Measurements from ENCODE around the gene ZNF462.
"Not testable (repeated sequence)": the region's sequence is repeated elsewhere in the genome, so short reads cannot be mapped to it uniquely, and the experiment has no call there.

The ZNF462 gene

GRCh38 chr9:106972082-106972481 lies 109.1 kb downstream of the ZNF462 start:
- Mint-ChIP-seq H3K36me3 (no peaks in the 10 kb centered on the region), H3K27ac (no peak overlapping the region), H3K4me3 (no peak overlapping the region), H3K9me3 (no peaks in the 10 kb centered on the region), H3K4me1 (no peaks in the 10 kb centered on the region)
- no peak for DNase-seq (ENCODE audit: low spot score in 2 of 2)
- no peak for ATAC-seq

GRCh38 chr9:106974341-106974740 lies 111.4 kb downstream of the ZNF462 start:
- Mint-ChIP-seq H3K9me3 (no peaks in the 10 kb centered on the region), H3K27ac (no peak overlapping the region), H3K36me3 (no peaks in the 10 kb centered on the region), H3K4me1 (no peaks in the 10 kb centered on the region), H3K4me3 (no peak overlapping the region)
- no peak for ATAC-seq
- DNase-seq (ENCODE audit: low spot score in 2 of 2): no peak

GRCh38 chr9:106976772-106977171 lies 113.8 kb downstream of the ZNF462 start:
- ATAC-seq: no peak
- no peak for DNase-seq (ENCODE audit: low spot score in 2 of 2)
- Mint-ChIP-seq H3K9me3 (peaks cover 2% of the 10 kb centered on the region), H3K36me3 (no peaks in the 10 kb centered on the region), H3K27ac (no peak overlapping the region), H3K4me3 (no peak overlapping the region), H3K4me1 (no peaks in the 10 kb centered on the region)

- no peak overlapping the region for H3K27ac Mint-ChIP-seq
- H3K4me1 Mint-ChIP-seq: no peaks in the 10 kb centered on the region
- peak; percentile 81 for ATAC-seq
- H3K9me3 Mint-ChIP-seq: peaks cover 5% of the 10 kb centered on the region
- no peak for DNase-seq (ENCODE audit: low spot score in 2 of 2)
- no peaks in the 10 kb centered on the region for H3K36me3 Mint-ChIP-seq
- H3K4me3 Mint-ChIP-seq: no peak overlapping the region
Measured at GRCh38 chr9:106980551-106981101, 117.7 kb downstream of the ZNF462 start.

GRCh38 chr9:106981396-106982287 lies 118.7 kb downstream of the ZNF462 start:
- DNase-seq (ENCODE audit: low spot score in 2 of 2): no peak
- H3K9me3 Mint-ChIP-seq: peaks cover 5% of the 10 kb centered on the region
- H3K36me3 Mint-ChIP-seq: no peaks in the 10 kb centered on the region
- H3K4me1 Mint-ChIP-seq: no peaks in the 10 kb centered on the region
- no peak overlapping the region for H3K27ac Mint-ChIP-seq
- H3K4me3 Mint-ChIP-seq: no peak overlapping the region
- ATAC-seq: no peak

- ATAC-seq (no peak), DNase-seq (ENCODE audit: low spot score in 2 of 2) (no peak)
- Mint-ChIP-seq H3K27ac (no peak overlapping the region), H3K4me3 (no peak overlapping the region), H3K36me3 (no peaks in the 10 kb centered on the region), H3K9me3 (peaks cover 5% of the 10 kb centered on the region), H3K4me1 (no peaks in the 10 kb centered on the region)
Measured at GRCh38 chr9:106982636-106983035, 119.7 kb downstream of the ZNF462 start.

- H3K27ac Mint-ChIP-seq: no peak overlapping the region
- ATAC-seq (no peak), DNase-seq (ENCODE audit: low spot score in 2 of 2) (no peak)
- H3K9me3 Mint-ChIP-seq: peaks cover 8% of the 10 kb centered on the region
- no peaks in the 10 kb centered on the region for H3K4me1 Mint-ChIP-seq
- no peak overlapping the region for H3K4me3 Mint-ChIP-seq
- H3K36me3 Mint-ChIP-seq: no peaks in the 10 kb centered on the region
Measured at GRCh38 chr9:106983346-106983745, 120.4 kb downstream of the ZNF462 start.

GRCh38 chr9:106989904-106990303 lies 126.9 kb downstream of the ZNF462 start:
- not testable (repeated sequence) for H3K27ac Mint-ChIP-seq; ATAC-seq; H3K4me3 Mint-ChIP-seq; H3K36me3 Mint-ChIP-seq; DNase-seq (ENCODE audit: low spot score in 2 of 2); H3K4me1 Mint-ChIP-seq
- H3K9me3 Mint-ChIP-seq: peaks cover 10% of the 10 kb centered on the region

- H3K4me1 Mint-ChIP-seq: no peaks in the 10 kb centered on the region
- H3K4me3 Mint-ChIP-seq: no peak overlapping the region
- H3K9me3 Mint-ChIP-seq: peaks cover 10% of the 10 kb centered on the region
- no peaks in the 10 kb centered on the region for H3K36me3 Mint-ChIP-seq
- DNase-seq (ENCODE audit: low spot score in 2 of 2) (no peak), ATAC-seq (no peak)
- H3K27ac Mint-ChIP-seq: no peak overlapping the region
Measured at GRCh38 chr9:106992186-106992585, 129.2 kb downstream of the ZNF462 start.

GRCh38 chr9:106993603-106994002 lies 130.6 kb downstream of the ZNF462 start:
- ATAC-seq: no peak
- H3K36me3 Mint-ChIP-seq: no peaks in the 10 kb centered on the region
- H3K9me3 Mint-ChIP-seq: peaks cover 8% of the 10 kb centered on the region
- no peak for DNase-seq (ENCODE audit: low spot score in 2 of 2)
- no peak overlapping the region for H3K4me3 Mint-ChIP-seq
- no peaks in the 10 kb centered on the region for H3K4me1 Mint-ChIP-seq
- H3K27ac Mint-ChIP-seq: no peak overlapping the region

GRCh38 chr9:106994463-106994862 lies 131.5 kb downstream of the ZNF462 start:
- ATAC-seq: no peak
- no peak overlapping the region for H3K4me3 Mint-ChIP-seq

GRCh38 chr9:107000218-107000617 lies 137.3 kb downstream of the ZNF462 start:
- H3K27ac Mint-ChIP-seq: no peak overlapping the region
- no peaks in the 10 kb centered on the region for H3K4me1 Mint-ChIP-seq
- no peak for ATAC-seq
- H3K9me3 Mint-ChIP-seq: no peaks in the 10 kb centered on the region
- no peak overlapping the region for H3K4me3 Mint-ChIP-seq
- H3K36me3 Mint-ChIP-seq: no peaks in the 10 kb centered on the region
- no peak for DNase-seq (ENCODE audit: low spot score in 2 of 2)

More at GRCh38 chr9:106994463-106994862, 131.5 kb downstream of the ZNF462 start:
- Mint-ChIP-seq H3K36me3 (no peaks in the 10 kb centered on the region), H3K9me3 (peaks cover 8% of the 10 kb centered on the region), H3K4me1 (no peaks in the 10 kb centered on the region), H3K27ac (no peak overlapping the region)
- no peak for DNase-seq (ENCODE audit: low spot score in 2 of 2)

GRCh38 chr9:107005201-107005600 lies 142.2 kb downstream of the ZNF462 start:
- Mint-ChIP-seq H3K4me1 (no peaks in the 10 kb centered on the region), H3K9me3 (no peaks in the 10 kb centered on the region), H3K36me3 (no peaks in the 10 kb centered on the region), H3K4me3 (no peak overlapping the region), H3K27ac (no peak overlapping the region)
- ATAC-seq (no peak), DNase-seq (ENCODE audit: low spot score in 2 of 2) (no peak)

GRCh38 chr9:107007402-107007801 lies 144.4 kb downstream of the ZNF462 start:
- Mint-ChIP-seq H3K4me1 (no peaks in the 10 kb centered on the region), H3K4me3 (no peak overlapping the region), H3K27ac (no peak overlapping the region), H3K36me3 (no peaks in the 10 kb centered on the region), H3K9me3 (peaks cover 6% of the 10 kb centered on the region)
- DNase-seq (ENCODE audit: low spot score in 2 of 2) (no peak), ATAC-seq (no peak)

- peaks cover 6% of the 10 kb centered on the region for H3K9me3 Mint-ChIP-seq
- H3K4me1 Mint-ChIP-seq: no peaks in the 10 kb centered on the region
- H3K4me3 Mint-ChIP-seq: no peak overlapping the region
- no peak for DNase-seq (ENCODE audit: low spot score in 2 of 2)
- no peaks in the 10 kb centered on the region for H3K36me3 Mint-ChIP-seq
- no peak for ATAC-seq
- H3K27ac Mint-ChIP-seq: no peak overlapping the region
Measured at GRCh38 chr9:107008011-107008410, 145.0 kb downstream of the ZNF462 start.

- Mint-ChIP-seq H3K9me3 (peaks cover 6% of the 10 kb centered on the region), H3K4me3 (no peak overlapping the region), H3K36me3 (no peaks in the 10 kb centered on the region), H3K27ac (no peak overlapping the region), H3K4me1 (no peaks in the 10 kb centered on the region)
- DNase-seq (ENCODE audit: low spot score in 2 of 2) (no peak), ATAC-seq (no peak)
Measured at GRCh38 chr9:107008447-107008846, 145.5 kb downstream of the ZNF462 start.
